ENCODE results near the gene ATP5F1C. TPM values are rescaled to one million over a fixed set of nuclear protein-coding genes. Genes with fewer than 3 reads are reported as not detected.
A peak's percentile ranks its signal among the peaks of the same experiment; 100 is the strongest.
"Not testable (repeated sequence)": the region's sequence is repeated elsewhere in the genome, so short reads cannot be mapped to it uniquely, and the experiment has no call there.

Gene ATP5F1C
- total RNA-seq, 2 donors from 2014 or later: 115 to 117 TPM

GRCh38 chr10:7804216-7804615, 16.2 kb downstream of the ATP5F1C start:
- no peak for DNase-seq
- Mint-ChIP-seq H3K27me3 (no peaks in the 10 kb centered on the region), H3K4me1 (peaks cover 3% of the 10 kb centered on the region), H3K4me3 (no peak overlapping the region), H3K36me3 (ENCODE audit: low read depth) (peaks cover 5% of the 10 kb centered on the region), H3K27ac (peak overlapping the region; percentile 9)
- H3K9me3 ChIP-seq (ENCODE audit: control insufficient read depth, low read length, poor library complexity, severe bottlenecking): no peaks in the 10 kb centered on the region
- ATAC-seq: no peak

GRCh38 chr10:7804741-7805140, 16.8 kb downstream of the ATP5F1C start:
- no peaks in the 10 kb centered on the region for H3K9me3 ChIP-seq (ENCODE audit: control insufficient read depth, low read length, poor library complexity, severe bottlenecking)
- H3K27me3 Mint-ChIP-seq: no peaks in the 10 kb centered on the region
- H3K4me3 Mint-ChIP-seq: no peak overlapping the region
- H3K27ac Mint-ChIP-seq: peak overlapping the region; percentile 9
- no peak for DNase-seq
- ATAC-seq: no peak
- H3K36me3 Mint-ChIP-seq (ENCODE audit: low read depth): peaks cover 5% of the 10 kb centered on the region
- peaks cover 5% of the 10 kb centered on the region for H3K4me1 Mint-ChIP-seq

- DNase-seq: no peak
- no peak for ATAC-seq
- Mint-ChIP-seq H3K36me3 (ENCODE audit: low read depth) (peaks cover 4% of the 10 kb centered on the region), H3K4me3 (no peak overlapping the region), H3K27ac (no peak overlapping the region), H3K4me1 (peaks cover 5% of the 10 kb centered on the region), H3K27me3 (no peaks in the 10 kb centered on the region)
- H3K9me3 ChIP-seq (ENCODE audit: control insufficient read depth, low read length, poor library complexity, severe bottlenecking): no peaks in the 10 kb centered on the region
Observed at GRCh38 chr10:7808686-7809267, 20.8 kb downstream of the ATP5F1C start.

GRCh38 chr10:7810443-7810842, 22.5 kb downstream of the ATP5F1C start:
- Mint-ChIP-seq H3K27ac (no peak overlapping the region), H3K27me3 (peaks cover 5% of the 10 kb centered on the region), H3K36me3 (ENCODE audit: low read depth) (no peaks in the 10 kb centered on the region), H3K4me3 (no peak overlapping the region), H3K4me1 (peaks cover 5% of the 10 kb centered on the region)
- DNase-seq (no peak), ATAC-seq (no peak)
- H3K9me3 ChIP-seq (ENCODE audit: control insufficient read depth, low read length, poor library complexity, severe bottlenecking): no peaks in the 10 kb centered on the region

- H3K4me1 Mint-ChIP-seq: peaks cover 5% of the 10 kb centered on the region
- ATAC-seq (no peak), DNase-seq (no peak)
- peaks cover 5% of the 10 kb centered on the region for H3K27me3 Mint-ChIP-seq
- no peaks in the 10 kb centered on the region for H3K36me3 Mint-ChIP-seq (ENCODE audit: low read depth)
- H3K4me3 Mint-ChIP-seq: no peak overlapping the region
- no peaks in the 10 kb centered on the region for H3K9me3 ChIP-seq (ENCODE audit: control insufficient read depth, low read length, poor library complexity, severe bottlenecking)
- H3K27ac Mint-ChIP-seq: peak overlapping the region; percentile 67
Observed at GRCh38 chr10:7811000-7811399, 23.0 kb downstream of the ATP5F1C start.

- not testable (repeated sequence) for ATAC-seq; H3K4me1 Mint-ChIP-seq; H3K9me3 ChIP-seq (ENCODE audit: control insufficient read depth, low read length, poor library complexity, severe bottlenecking); H3K27me3 Mint-ChIP-seq; DNase-seq; H3K4me3 Mint-ChIP-seq; H3K36me3 Mint-ChIP-seq (ENCODE audit: low read depth)
- H3K27ac Mint-ChIP-seq: peak overlapping the region; percentile 67
Observed at GRCh38 chr10:7811743-7812142, 23.8 kb downstream of the ATP5F1C start.

- Mint-ChIP-seq H3K27me3 (peaks cover 5% of the 10 kb centered on the region), H3K4me1 (peaks cover 10% of the 10 kb centered on the region), H3K36me3 (ENCODE audit: low read depth) (peaks cover 3% of the 10 kb centered on the region), H3K4me3 (no peak overlapping the region), H3K27ac (no peak overlapping the region)
- ATAC-seq (no peak), DNase-seq (no peak)
- H3K9me3 ChIP-seq (ENCODE audit: control insufficient read depth, low read length, poor library complexity, severe bottlenecking): no peaks in the 10 kb centered on the region
Observed at GRCh38 chr10:7813481-7813880, 25.5 kb downstream of the ATP5F1C start.

- Mint-ChIP-seq H3K27ac (peak overlapping the region; percentile 95), H3K27me3 (peaks cover 5% of the 10 kb centered on the region), H3K4me1 (peaks cover 28% of the 10 kb centered on the region), H3K4me3 (peak overlapping the region; percentile 100), H3K36me3 (ENCODE audit: low read depth) (peaks cover 8% of the 10 kb centered on the region)
- H3K9me3 ChIP-seq (ENCODE audit: control insufficient read depth, low read length, poor library complexity, severe bottlenecking): no peaks in the 10 kb centered on the region
- DNase-seq (no peak), ATAC-seq (no peak)
Observed at GRCh38 chr10:7817576-7817975, 29.6 kb downstream of the ATP5F1C start.

- peaks cover 28% of the 10 kb centered on the region for H3K4me1 Mint-ChIP-seq
- H3K27me3 Mint-ChIP-seq: peaks cover 5% of the 10 kb centered on the region
- no peaks in the 10 kb centered on the region for H3K9me3 ChIP-seq (ENCODE audit: control insufficient read depth, low read length, poor library complexity, severe bottlenecking)
- DNase-seq: no peak
- H3K27ac Mint-ChIP-seq: peak overlapping the region; percentile 95
- peak; percentile 38 for ATAC-seq
- H3K4me3 Mint-ChIP-seq: peak overlapping the region; percentile 100
- peaks cover 8% of the 10 kb centered on the region for H3K36me3 Mint-ChIP-seq (ENCODE audit: low read depth)
Observed at GRCh38 chr10:7817984-7818294, 30.0 kb downstream of the ATP5F1C start.

- peak; percentile 95 for ATAC-seq
Observed at GRCh38 chr10:7818295-7819120, 30.5 kb downstream of the ATP5F1C start, which contains the start of gene TAF3. TSS of gene TAF3 (plus strand) at chr10:7818505. CDS start at chr10:7818710, 205 bp downstream.

GRCh38 chr10:7819121-7819460, 31.1 kb downstream of the ATP5F1C start:
- peaks cover 5% of the 10 kb centered on the region for H3K27me3 Mint-ChIP-seq
- H3K27ac Mint-ChIP-seq: peak overlapping the region; percentile 95
- no peak for DNase-seq
- peak overlapping the region; percentile 100 for H3K4me3 Mint-ChIP-seq
- peaks cover 28% of the 10 kb centered on the region for H3K4me1 Mint-ChIP-seq
- ATAC-seq: peak; percentile 7
- no peaks in the 10 kb centered on the region for H3K9me3 ChIP-seq (ENCODE audit: control insufficient read depth, low read length, poor library complexity, severe bottlenecking)
- H3K36me3 Mint-ChIP-seq (ENCODE audit: low read depth): peaks cover 8% of the 10 kb centered on the region

More at GRCh38 chr10:7818295-7819120, 30.5 kb downstream of the ATP5F1C start, which contains the start of gene TAF3:
- H3K27me3 Mint-ChIP-seq: peaks cover 5% of the 10 kb centered on the region
- H3K4me3 Mint-ChIP-seq: peak within 1 kb of the TSS; percentile 100
- DNase-seq: peak; percentile 82 to 92 (median 83)
- H3K27ac Mint-ChIP-seq: peak within 1 kb of the TSS; percentile 95
- H3K4me1 Mint-ChIP-seq: peaks cover 28% of the 10 kb centered on the region
- H3K9me3 ChIP-seq (ENCODE audit: control insufficient read depth, low read length, poor library complexity, severe bottlenecking): no peaks in the 10 kb centered on the region
- peaks cover 8% of the 10 kb centered on the region for H3K36me3 Mint-ChIP-seq (ENCODE audit: low read depth)

GRCh38 chr10:7824251-7824650, 36.3 kb downstream of the ATP5F1C start:
- Mint-ChIP-seq H3K36me3 (ENCODE audit: low read depth) (peaks cover 10% of the 10 kb centered on the region), H3K27me3 (no peaks in the 10 kb centered on the region), H3K27ac (no peak overlapping the region), H3K4me3 (no peak overlapping the region), H3K4me1 (peaks cover 36% of the 10 kb centered on the region)
- no peaks in the 10 kb centered on the region for H3K9me3 ChIP-seq (ENCODE audit: control insufficient read depth, low read length, poor library complexity, severe bottlenecking)
- DNase-seq (no peak), ATAC-seq (no peak)

GRCh38 chr10:7826971-7827370, 39.0 kb downstream of the ATP5F1C start:
- peak overlapping the region; percentile 37 for H3K27ac Mint-ChIP-seq
- no peak for ATAC-seq
- peaks cover 33% of the 10 kb centered on the region for H3K4me1 Mint-ChIP-seq
- no peak for DNase-seq
- no peak overlapping the region for H3K4me3 Mint-ChIP-seq
- peaks cover 10% of the 10 kb centered on the region for H3K36me3 Mint-ChIP-seq (ENCODE audit: low read depth)
- no peaks in the 10 kb centered on the region for H3K27me3 Mint-ChIP-seq
- H3K9me3 ChIP-seq (ENCODE audit: control insufficient read depth, low read length, poor library complexity, severe bottlenecking): no peaks in the 10 kb centered on the region

All from T-helper 17 cell (primary cell).